GM18870 (cell line): ENCODE results near the gene CEP170B.

Source experiments
- ATAC-seq: cut with Tn5 transposase; IDR thresholded peaks from one replicate; pipeline ENCODE4 v1.9.1; 2021; ENCODE audit warnings: moderate library complexity; ENCODE audit not compliant: unreplicated experiment

CEP170B gene

GRCh38 chr14:104929268-104930230 is 64.5 kb downstream of the CEP170B start:
- no peak for ATAC-seq

GRCh38 chr14:104930526-104931303 is 65.6 kb downstream of the CEP170B start:
- ATAC-seq = no peak

DNA sequence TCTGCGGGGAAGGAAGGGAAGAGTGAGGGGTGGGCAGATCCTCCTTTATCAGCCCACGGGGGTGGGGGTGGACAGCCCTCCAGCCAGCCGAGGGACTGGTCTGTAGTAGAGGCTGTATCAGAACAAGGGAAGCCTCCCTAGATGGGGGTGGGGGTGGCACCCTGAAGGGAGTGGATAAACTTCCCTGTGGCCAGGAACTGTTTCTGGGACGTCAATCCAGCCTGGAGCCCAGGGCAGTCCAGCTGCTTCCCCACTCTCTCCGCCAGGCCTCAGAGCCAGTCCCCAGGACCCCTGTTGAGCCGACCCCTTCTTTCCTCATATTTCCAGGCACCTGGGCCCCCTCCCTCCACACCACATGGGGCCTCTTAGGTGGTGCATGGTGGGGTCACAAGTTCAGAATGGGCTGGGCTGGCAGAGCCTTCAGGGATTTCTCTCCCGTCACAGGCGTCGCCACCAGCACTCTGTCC is 66.3 kb downstream of the CEP170B start:
- no peak for ATAC-seq

DNA sequence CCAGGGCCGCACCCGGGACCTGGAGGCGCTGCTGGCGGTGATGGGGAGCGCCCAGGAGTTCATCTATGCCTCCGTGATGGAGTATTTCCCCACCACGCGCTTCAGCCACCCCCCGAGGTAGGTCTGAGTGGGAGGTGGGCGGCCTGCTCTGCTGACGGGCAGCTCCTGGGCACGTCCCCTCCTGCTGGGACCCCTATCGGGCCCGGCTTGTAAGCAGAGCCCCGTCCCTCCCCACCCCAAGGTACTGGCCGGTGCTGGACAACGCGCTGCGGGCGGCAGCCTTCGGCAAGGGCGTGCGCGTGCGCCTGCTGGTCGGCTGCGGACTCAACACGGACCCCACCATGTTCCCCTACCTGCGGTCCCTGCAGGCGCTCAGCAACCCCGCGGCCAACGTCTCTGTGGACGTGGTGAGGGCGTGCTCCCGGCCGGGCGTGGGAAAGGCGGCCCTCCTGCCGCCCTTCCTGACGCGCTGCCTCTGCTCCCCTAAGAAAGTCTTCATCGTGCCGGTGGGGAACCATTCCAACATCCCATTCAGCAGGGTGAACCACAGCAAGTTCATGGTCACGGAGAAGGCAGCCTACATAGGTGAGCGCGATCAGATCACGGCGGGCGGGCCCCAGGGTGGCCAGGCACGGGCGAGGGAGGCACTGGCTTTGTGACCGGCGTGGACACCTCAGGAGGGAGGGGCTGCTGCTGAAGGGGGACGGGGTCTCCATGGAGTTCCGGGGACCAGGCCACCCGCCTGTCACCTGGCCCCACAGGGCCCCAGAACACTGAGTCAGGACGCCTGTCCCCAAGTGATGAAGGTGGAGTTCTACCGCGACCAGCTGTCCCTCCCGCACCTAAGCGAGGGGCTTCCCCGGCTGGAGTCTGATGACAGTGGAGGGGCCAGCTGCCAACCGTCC is 67.0 kb downstream of the CEP170B start:
- no peak for ATAC-seq

DNA sequence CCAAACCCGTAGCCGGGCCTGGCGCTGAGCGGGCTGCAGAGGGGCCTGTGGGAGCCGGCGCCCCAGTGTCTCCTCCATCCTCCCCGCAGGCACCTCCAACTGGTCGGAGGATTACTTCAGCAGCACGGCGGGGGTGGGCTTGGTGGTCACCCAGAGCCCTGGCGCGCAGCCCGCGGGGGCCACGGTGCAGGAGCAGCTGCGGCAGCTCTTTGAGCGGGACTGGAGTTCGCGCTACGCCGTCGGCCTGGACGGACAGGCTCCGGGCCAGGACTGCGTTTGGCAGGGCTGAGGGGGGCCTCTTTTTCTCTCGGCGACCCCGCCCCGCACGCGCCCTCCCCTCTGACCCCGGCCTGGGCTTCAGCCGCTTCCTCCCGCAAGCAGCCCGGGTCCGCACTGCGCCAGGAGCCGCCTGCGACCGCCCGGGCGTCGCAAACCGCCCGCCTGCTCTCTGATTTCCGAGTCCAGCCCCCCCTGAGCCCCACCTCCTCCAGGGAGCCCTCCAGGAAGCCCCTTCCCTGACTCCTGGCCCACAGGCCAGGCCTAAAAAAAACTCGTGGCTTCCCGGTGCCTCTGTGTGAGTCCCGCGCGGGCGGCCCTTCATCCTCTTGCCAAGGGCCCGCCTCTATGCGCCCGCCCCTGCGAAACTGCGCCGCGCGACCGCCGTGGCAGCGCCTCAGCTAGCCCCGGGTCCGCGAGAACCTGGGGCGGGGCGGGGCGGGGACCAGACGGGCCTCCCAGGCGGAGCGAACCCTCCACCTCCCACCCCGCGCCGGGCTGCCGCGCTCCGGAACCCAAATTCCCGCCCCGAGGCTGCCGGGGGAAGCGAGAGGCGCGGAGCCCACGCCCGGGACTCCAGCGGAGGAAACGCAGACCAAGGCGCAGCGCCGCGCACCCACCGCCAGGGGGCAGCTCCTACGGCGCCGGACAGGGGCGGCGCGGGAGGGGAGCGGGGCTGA is 67.9 kb downstream of the CEP170B start:
- ATAC-seq = no peak

DNA sequence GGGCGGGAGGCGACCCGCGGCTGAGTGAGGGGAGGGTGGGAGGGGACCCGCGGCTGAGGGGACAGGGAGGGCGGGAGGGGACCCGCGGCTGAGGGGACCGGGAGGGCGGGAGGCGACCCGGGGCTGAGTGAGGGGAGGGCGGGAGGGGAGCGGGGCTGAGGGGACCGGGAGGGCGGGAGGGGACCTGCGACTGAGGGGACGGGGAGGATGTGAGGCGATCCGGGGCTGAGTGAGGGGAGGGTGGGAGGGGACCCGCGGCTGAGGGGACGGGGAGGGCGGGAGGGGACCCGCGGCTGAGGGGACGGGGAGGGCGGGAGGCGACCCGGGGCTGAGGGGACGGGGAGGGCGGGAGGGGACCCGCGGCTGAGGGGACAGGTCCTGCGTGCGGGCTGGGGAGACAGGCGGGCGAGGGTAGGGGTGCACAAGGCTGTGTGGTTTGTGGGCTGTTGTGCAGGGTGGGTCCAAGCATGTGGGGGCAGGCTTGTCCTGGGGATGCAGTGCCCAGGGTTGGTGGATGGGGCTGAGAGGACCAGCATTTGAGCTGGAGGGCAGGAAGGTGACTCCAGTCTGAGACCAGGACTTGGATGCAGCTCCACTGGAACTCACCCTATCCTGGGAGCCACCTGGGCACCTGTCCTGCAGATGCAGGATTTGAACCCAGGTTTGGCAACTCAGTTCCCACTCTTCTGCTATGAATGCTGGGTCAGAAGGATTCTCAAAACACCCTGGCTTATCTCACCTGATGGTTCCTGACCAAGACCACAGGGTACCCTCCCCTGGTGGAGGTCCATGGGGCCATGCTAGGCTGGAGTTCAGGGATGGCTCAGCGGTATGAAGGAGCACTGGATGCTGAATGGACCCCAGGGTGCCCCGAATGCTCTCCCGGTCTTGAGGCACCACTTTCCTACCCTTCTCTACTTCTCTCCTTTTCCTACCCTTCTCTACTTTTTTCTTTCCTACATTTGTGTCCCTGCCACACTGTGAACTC is 69.0 kb downstream of the CEP170B start:
- ATAC-seq = no peak

GRCh38 chr14:104935026-104935650 is 70.1 kb downstream of the CEP170B start:
- ATAC-seq = no peak

GRCh38 chr14:104935955-104936354 is 70.9 kb downstream of the CEP170B start:
- no peak for ATAC-seq

- no peak for ATAC-seq
Measured at GRCh38 chr14:104936361-104937155, 71.5 kb downstream of the CEP170B start.

- ATAC-seq = no peak
Measured at GRCh38 chr14:104937161-104937560, 72.1 kb downstream of the CEP170B start.

DNA sequence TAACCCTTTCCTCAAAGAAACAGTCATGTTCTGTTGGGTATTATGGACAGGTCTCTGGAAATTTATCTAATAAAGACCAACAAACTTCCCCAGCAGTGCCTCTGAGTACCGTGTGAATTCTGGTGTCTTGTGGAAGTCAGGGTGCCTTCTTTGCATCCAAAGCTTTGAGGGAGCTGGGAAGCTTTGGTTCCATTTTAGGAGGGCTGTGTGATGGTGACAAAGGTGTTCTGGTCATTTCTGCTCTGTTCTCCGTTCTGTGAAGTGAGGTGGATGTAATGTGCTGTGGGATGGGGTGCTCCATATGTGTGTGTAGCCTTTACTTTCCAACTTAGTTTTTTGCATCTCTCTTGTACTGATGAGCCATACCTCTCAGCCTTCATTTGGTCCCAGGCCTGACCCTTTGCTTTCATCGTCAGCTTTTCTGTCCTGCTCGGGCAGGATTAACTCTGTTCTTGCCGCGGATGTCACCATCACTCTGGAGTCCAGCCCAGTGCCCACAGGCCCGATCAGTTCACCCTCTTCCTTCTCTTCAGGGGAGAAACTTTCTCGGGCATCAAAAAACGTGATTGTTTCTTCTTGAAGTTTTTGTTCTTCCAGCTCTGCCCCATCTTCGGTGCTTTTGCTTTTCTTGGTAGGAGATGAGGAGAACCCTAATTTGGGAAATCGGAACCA is 72.8 kb downstream of the CEP170B start:
- no peak for ATAC-seq

DNA sequence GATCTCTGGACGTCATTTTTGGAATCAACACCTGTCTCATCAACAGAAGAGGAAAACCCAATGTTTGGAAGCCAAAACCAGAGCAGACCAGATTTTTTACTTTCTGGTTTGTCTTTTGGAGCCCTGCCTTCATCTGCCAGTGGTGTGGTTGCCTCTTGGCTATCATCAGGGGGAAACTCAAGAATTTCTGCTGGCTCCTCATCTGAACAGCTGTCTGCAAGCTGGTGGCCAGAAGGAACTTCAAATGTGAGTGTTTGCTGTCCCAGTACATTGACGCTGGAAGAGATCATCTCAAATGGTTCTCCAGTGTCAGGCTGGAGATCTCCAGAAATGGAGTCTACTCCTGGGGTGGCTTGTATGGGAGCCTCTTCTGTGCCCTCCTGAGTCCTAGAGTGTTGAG is 73.4 kb downstream of the CEP170B start:
- ATAC-seq = no peak

DNA sequence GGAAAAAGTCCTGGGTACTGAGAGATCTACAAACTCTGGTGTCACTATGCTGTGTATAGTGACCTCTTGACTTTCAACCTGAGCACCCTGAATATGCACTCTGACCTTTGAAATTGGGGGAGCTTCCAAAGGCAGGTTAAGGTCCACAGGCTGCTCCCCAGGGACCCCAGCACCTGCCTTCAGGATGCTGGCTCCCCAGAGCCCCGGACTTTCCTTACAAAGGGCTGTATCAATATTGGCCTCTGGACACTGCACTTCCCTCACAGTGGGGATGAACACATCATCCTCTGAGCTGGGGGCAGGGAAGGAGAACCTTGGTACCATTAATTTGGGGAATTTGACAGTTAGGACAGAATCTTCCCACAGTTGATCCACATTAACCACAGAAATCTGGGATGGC is 73.9 kb downstream of the CEP170B start:
- ATAC-seq = no peak

GRCh38 chr14:104939666-104940410 is 74.8 kb downstream of the CEP170B start:
- no peak for ATAC-seq

GRCh38 chr14:104940526-104941150 is 75.6 kb downstream of the CEP170B start:
- ATAC-seq = no peak
